22Rv1 (cell line): ENCODE measurements around the gene AMBRA1.

ENCODE experiments used
- ZFX ChIP-seq: fragments of 450-650 bp; IDR thresholded peaks from 2 replicates; pipeline ENCODE4 v1.6.1; 2017; ENCODE audit warnings: antibody characterized with exemption, borderline replicate concordance
- TF ChIP-seq, protein P1 (sequence below): fragments of 450-650 bp; IDR thresholded peaks from 2 replicates; pipeline ENCODE4 v1.5.1; 2017; ENCODE audit warnings: mild to moderate bottlenecking

DNA sequence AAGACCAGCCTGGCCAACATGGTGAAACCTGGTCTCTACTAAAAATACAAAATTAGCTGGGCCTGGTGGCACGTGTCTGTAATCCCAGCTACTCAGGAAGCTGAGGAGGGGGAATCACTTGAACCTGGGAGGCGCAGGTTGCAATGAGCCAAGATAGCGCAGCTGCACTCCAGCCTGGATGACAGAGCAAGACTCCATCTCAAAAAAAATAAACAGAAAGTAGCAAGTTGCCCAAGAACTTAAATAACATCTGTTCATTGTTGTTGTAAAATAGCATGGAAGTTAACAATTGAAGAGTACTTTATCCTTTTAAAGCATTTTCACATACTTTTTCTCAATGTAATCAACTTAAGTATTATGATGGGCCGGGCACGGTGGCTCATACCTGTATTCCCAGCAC, 5.7 kb downstream of the AMBRA1 start:
- TF ChIP-seq, protein P1, sequence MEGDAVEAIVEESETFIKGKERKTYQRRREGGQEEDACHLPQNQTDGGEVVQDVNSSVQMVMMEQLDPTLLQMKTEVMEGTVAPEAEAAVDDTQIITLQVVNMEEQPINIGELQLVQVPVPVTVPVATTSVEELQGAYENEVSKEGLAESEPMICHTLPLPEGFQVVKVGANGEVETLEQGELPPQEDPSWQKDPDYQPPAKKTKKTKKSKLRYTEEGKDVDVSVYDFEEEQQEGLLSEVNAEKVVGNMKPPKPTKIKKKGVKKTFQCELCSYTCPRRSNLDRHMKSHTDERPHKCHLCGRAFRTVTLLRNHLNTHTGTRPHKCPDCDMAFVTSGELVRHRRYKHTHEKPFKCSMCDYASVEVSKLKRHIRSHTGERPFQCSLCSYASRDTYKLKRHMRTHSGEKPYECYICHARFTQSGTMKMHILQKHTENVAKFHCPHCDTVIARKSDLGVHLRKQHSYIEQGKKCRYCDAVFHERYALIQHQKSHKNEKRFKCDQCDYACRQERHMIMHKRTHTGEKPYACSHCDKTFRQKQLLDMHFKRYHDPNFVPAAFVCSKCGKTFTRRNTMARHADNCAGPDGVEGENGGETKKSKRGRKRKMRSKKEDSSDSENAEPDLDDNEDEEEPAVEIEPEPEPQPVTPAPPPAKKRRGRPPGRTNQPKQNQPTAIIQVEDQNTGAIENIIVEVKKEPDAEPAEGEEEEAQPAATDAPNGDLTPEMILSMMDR = no peak
- no peak for TF ChIP-seq ZFX
